ENCODE measurements around the gene SUMO3.

Gene SUMO3

DNA sequence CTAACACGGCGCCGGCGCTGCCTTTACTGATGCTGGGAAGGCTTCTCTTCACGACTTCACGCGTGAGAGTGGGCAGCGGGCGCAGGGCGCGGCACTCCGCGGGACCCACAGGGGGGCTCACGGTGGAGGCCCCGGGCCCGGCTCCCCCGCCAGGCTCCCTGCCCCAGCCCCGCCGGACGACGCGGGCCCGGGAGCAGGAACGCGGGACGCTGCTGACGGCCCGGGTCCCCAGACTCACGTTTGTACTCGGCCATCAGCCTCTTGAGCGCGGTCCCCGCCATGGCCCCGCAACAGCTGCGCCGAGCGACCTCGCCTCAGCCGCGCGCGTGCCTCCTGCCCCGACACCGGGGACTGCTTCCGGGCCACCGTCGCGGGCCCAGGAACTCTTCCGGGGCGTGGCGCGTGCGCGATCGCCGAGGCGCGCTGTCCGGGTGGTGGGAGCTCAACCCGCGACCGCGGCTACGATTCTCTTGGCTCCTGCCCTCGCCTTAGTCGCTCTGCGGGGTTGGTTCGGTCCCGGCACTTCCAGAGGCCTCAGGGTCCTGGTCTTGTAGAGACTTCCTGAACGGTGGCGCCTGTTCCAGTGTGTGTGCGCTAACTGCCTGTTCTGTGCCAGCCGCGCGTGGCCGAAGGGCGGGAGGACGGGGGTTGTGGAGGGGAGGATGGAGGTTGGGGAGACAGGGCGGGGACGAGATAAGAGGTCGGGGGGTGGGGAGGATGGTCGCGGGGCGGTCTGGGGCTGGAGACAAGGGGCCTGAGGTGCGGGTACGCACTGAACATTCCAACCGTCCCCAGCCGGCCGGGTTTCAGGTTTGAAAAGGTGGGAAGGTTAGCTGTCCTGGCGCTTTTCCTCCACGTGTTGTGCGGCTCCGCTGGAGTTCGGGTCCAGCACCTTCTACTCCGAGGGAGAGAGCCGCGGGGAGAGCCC is 16.1 kb downstream of the SUMO3 start, which contains the start of gene UBE2G2:
TSS of gene UBE2G2 (minus strand) at position 353 of the 928 bp plus-strand sequence. CDS start at position 281, 72 bp downstream.
- peak; percentile 89 for DNase-seq

DNA sequence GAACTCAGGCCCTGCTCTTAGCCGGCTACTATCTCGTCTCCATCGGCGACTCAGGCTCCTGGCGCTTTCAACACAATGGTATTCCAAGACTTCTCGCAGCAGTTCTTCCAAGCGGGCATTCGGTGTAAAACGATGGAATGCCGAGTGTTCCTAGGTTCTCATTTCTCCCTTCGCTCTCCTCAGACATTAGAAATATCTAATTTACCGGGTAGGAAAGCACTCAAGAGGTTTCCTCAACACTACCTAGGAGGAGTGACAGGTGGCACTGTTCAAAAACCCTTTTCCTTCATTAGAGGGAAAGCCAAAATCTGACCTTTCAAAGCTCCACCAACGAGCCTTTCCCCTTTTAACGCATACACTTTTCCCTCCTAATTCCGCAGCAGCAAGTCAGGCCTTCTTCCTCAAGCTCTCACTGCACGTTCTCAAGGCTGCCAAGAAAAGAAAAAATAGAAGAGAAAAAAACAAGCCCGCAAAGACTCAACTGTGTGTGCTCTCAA is 16.8 kb downstream of the SUMO3 start:
- DNase-seq = no peak

DNA sequence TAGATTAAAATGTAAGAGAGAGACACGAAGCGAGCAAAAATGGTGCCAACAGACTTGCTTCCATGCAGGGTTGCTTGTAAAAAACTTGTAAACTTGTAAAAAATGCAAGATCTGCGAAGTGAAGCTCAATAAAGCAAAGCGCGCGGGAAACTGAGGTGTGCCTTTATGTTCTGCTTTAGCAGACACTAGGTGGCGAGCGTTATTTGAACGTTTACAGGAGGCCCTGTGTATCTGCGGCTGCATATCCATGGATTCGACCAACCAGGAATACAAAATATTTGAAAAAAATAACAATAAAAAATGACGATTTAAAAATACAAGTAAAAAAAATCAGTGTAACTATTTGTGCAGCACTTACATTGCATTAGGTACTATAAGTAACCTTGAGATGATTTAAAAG is 17.8 kb downstream of the SUMO3 start:
- DNase-seq = peak; percentile 37

DNA sequence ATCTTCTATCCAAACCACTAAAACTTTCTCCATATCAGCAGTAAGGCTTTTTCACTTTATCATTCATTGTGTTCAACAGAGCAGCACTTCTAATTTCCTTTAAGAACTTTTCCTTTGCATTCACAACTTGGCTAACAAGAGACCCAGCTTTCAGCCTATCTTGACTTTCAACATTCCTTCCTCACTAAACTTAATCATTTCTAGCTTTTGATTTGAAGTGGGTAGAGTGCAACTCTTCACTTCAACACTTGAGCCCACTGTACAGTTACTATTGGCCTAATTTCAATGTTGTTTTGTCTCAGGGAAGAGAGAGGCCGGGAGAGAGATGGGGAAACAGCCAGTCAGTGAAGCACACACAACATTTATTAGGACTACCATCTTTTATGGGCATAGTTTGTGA is 18.2 kb downstream of the SUMO3 start:
- no peak for DNase-seq

DNA sequence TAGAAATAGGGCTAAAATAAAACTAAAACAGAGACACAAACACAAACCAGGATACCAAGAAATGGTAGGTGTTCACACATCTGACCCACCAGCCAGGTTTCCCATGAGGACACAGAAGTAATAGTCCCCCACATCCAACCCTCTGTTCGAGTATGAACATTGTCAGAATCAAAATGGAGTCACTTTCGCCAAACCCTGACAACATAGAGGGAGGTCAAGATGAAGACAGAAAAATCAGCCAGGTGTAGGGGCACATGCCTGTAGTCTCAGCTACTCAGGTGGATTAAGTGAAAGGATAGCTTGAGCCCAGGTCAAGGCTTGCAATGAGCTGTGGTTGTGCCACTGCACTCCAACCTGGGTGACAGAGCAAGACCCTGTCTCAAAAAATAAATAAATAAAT is 20.1 kb downstream of the SUMO3 start:
- no peak for DNase-seq

DNA sequence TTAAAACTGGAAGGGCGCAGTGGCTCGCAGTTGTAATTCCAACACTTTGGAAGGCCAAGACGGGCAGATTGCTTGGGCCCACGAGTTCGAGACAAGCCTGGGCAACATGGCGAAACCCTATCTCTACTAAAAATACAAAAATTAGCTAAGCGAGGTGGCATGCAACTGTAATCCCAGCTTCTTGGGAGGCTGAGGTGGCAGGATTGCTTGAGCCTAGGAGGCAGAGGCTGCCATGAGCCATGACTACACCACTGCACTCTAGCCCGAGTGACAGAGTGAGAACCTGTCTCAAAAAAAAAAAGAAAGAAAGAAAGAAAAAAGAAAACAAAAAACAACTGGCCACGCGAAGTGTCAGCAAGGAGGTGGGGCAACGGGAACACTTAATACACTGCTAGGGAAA is 22.5 kb downstream of the SUMO3 start:
- no peak for DNase-seq

DNA sequence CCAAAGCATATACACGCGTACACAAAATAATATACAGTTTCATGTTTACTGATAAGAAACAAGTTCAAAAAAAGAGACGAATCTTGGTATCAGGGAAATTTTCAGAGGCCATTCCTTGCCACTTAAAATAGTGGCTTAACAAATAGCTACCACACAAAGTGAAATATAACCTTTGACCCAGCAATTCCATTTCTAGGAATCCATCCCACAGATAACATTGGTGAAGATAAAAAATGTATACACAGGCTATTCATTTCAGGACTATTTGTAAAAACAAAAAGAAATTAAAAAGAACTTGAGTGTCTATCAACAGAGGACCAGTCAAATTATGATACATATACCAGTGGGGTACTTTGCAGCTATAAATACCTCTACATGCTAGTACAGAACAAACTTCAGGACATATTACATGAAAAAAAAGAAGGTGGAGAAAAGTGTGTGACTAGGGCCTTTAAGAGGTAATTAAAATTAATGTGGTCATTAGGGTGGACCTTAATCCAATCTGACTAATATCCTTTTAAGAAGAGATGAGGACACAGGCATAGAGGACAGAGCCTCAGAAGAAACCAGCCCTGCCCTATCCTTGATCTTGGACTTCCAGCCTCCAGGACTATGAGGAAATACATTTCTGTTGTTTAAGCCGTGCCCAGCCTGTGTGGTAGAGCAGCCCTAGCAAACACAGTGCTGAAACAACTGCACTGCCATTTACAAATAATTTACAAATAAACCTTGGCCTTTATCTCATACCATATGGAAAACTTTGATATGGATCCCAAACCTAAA is 24.1 kb downstream of the SUMO3 start:
- DNase-seq = no peak

DNA sequence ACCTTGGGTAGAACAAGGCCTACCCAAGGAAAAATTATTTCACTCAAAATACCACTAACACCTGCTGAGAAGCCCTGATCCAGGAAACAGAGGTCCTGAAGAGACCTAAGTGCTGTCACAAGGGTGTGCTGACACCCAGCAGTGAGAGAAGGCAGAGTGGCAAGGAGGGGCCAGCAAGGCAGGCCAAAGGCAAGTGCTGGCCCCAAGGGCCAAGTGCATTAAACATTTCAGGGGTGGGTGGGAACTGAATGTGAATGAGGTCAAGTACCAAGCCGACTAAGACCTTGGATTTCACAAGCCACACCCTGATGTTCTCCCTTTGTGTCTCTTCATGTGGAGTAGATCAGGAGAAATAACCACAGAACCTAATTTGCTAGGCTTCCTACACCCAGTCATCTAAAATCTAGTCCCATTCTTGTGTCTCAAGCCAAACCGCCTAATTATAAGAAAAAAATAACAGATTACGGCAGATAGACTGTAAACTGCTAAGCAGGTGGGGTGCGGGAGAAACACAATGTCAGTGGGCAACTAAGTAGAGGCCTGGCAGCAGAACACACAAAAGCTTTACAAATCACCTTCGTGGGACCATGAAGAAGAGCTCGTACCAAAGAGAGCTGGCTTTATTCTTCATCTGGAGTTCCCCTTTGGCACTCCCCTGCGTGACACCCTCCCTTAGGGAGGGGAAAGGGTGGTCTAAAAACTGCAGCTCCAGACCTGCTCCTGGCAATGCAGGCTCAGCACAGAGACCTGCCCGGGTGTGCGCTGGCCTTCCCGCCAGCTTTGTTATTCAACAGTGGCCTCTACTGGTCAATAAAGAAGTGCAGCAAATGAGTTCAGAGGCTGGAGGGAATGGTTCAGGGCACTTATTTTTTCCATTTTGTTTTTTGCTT is 24.9 kb downstream of the SUMO3 start:
- peak; percentile 61 for DNase-seq

DNA sequence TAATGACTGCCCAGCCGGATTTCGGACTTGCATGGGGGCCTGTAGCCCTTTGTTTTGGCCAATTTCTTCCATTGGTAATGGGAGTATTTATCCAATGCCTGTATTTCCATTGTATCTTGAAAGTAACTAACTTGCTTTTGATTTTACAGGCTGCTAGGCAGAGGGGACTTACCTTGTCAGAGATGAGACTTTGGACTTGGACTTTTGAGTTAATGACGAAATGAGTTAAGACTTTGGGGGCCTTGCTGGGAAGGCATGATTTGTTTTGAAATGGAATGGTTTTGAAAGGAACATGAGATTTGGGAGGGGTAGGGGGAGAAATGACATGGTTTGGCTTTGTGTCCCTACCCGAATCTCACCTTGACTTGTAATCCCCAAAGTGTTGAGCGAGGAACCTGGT is 25.9 kb downstream of the SUMO3 start:
- no peak for DNase-seq

DNA sequence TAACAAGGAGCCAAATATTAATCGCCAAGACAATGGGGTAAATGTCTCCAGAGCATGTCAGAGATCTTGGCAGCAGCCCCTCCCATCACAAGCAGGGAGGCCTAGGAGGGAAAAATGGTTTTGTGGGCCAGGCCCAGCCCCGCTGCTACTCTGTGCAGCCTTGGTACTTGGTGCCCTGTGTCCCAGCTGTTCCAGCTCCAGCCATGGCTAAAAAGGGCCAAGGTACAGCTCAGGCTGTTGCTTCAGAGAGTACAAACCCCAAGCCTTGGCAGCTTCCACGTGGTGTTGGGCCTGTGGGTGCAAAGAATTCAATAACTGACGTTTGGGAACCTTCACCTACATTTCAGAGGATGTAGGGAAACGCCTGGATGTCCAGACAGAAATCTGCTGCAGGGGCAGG is 26.6 kb downstream of the SUMO3 start:
- no peak for DNase-seq

DNA sequence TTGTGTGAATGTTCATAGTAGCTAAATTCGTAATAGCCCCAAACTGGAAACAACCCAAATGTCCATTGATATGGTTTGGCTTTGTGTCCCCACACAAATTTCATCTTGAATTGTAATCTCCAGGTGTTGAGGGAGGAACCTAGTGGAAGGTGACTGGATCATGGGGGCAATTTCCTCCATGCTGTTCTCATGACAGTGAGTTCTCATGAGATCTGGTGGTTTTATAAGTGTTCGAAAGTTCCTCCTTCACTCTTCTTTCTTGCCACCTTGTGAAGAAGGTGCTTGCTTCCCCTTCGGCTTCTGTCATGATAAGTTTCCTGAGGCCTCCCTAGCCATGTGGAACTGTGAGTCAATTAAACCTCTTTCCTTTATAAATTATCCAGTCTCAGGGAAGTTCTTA is 27.5 kb downstream of the SUMO3 start:
- DNase-seq = no peak

DNA sequence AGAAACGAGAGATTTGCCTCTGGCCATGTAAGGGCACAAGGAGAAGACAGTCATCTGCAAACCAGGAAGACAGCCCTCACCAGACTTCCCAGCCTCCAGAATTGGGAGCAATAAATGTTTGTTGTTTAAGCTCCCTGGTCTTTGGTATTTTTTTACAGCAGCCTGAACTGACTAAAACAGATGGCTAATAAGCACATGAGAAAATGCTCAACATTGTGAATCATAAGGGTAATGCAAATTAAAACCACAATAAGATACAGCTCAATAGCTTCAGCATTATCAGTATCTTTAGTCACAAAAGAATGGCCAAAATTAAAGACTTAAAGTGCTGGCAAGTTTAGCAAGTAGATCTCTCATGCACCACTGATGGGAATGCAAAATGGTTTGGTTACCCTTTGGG is 28.0 kb downstream of the SUMO3 start:
- no peak for DNase-seq

DNA sequence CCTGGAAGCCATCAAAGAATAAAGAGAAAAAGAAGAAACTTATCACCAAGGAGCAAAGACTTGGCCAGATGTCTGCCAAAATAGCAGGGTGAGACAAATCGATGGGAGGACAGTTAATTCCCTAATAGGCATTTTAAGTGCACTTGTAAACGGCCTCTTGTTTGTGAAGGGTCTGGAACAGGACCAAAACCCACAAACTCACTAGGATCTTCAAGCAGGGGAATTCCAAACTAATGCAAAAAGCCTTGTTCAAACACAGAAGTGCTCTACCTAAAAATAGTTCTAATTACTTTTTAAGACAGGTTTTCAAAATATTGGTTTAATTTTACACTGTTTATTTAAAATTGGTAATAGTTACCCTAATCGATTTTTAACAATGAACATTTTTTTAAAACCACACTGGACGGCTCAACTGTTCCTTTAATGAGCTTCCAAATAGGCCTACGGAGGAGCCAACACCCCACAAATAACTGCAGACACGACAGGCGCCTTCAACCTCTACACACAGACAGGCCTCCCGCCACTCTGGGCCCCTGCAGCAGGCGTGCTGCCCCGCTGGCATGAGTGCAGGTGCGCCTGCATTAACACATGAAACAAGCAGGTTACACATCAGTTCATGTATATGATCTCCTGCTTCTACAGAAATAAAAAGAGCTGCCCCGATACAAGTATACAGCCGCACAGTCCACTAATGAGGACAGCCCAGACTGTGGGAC is 32.1 kb downstream of the SUMO3 start:
- no peak for DNase-seq

DNA sequence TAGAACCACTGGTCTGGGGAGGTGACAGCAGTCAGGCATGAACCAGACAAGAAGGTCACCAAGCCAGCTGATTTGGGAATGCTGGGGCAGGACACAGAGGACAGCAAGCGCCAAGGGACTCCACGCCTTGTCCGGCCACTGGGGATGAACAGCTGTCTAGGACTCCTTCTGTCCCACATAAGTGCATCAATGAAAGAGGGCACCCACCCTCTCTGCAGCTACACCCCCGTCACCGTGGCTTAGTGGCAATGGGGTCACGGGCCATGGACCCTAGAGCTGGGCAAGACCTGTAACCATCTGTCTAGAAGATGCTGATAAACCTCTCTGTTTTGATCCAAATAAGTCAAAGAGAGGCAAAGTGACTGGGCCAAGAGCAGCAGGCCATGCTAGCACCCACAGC is 33.1 kb downstream of the SUMO3 start:
- no peak for DNase-seq

DNA sequence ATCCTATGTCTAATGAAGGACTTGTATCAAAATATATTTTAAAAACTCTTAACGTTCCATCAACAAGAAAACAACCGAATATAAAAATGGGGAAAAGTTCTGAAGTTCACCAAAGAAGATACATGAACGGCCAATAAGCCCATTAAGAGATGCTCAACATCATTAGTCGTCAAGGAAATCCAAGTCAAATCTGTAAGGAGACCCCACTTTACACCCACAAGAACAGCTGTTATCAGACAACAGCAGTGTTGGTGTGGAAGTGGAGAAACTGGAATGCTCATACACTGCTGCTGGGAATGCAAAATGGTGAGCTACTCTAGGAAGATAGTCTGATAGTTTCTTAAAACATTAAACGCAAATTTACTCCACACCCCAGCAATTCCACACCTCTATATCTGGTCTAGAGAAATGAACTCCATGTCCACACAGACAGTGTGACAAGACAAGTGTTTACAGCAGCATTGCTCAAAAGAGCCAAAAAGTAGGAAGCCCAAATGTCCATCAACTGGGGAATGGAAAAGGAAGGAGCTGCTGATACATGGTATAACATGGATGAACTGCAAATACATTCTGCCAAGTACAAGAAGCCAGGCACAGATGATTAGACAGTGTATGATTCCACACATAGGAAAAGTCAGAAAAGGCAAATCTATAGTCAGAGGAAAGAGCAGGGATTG is 34.7 kb downstream of the SUMO3 start:
- no peak for DNase-seq

DNA sequence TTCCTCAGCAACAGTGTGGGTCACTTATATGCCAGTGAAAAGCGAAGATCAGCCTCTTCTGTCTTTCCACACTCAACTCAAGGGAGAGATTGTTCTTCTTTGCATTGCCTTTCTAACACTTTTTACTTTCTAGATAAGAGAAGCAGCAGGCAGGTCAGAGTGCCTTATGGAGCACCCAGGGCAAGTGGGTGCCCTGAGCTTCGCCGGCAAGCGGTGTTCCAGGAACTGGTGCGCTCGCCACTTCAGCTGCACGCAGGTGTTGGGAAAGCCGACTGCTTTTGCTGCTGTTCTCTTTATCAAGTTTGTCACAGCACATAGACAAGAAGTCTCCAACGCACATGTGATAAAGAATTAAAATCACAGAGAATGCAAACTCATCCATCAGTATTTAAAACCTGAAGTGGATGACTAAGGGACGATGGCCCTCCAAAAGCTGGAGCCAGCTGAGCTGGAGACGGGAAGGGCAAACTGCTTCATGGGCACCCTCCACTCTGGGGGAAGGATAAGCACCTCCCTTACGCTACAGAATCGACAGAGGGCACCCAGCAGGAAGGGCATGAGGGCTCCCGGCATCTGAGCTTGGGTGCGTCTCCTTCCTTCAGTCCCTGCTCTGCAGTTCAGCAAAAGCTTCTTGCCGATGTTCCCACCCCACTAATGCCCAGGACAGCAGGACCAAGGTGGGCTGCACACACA is 36.9 kb downstream of the SUMO3 start:
- DNase-seq = no peak

DNA sequence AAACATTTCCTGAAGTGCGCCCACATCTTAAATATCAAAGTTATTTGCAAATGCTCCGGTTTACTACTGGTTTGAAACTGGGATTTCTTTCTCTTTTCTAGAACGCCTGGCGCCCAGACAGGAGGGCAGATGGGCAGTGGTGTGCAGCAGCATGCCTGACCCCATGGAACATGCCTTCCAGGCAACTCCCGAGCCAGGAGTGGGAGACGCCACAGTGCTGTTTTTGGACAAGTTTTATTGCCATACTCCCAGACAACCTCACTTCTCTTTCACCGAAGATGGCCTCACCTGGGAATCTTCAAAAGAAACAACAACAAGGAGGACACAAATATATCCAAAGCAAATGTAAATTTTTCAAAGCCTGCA is 37.7 kb downstream of the SUMO3 start:
- DNase-seq = no peak

DNA sequence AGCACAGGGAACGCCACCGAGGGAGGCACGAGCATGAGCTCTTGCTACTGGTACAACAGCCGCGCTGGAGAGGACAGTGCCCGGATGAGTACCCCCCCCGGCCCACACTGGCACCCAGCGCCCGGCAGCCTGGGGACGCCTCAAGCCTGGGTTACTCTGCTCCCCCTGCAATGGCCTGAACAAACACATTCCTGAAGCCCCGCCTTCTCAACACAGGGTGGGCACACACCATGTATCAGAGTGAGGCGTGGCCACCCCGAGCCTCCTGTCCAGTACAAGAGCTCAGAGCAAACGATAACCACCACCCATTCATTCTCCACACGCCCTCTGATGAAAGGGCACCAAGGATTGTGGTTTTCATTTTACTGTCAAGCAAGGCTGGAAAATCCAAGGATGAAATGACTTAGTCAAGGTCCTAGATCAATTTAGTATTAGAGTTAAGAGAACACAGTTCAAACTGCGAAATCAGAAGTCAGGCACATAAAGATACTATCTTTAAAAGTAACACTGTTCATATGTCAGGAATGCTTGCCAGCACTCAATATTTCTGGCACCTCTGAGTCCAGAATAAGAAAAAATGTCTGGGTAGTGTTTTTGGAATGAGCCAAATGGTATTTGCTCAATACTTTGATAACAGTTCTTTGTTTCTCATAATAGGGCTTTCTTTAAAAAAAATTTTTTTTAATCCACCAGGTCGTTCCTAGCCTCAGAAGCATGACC is 38.3 kb downstream of the SUMO3 start:
- DNase-seq = no peak

DNA sequence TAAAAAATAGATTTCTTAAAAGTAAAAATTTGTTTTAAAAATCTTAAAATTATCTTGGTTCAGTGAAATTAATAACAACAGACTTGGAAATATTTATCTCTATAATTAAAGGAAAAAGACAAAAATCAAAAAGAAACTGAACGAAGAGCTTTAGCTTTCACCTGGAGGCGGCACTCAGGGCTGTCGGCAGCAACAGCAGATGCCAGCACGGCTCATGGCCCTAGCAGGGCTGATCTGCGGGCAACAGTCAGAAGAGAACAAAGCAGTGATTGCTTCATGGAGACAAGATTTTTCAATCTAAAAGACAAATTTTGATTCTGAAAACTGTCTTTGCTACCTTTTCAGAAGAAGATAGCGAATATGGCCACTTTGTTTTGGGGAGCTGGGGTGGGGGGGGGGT is 38.9 kb downstream of the SUMO3 start:
- DNase-seq = no peak

DNA sequence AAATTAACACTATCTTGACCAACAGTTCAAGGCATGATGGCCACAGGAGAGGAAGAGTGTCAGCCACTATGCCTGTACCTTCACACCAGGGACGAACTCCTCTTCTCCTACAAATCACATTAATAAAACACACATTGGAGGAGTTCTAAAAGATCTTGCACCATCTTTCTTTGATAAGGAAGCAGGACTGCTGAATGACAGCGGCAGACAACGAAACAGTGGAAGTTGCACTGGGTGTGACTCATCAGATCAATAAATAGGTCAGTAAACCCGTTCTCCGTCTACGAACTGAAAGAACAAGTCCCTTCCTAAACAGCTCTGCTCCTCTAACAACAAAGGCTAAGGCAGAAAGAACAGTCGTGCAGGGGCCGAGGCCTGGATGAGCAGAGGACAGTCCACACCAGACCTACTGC is 39.4 kb downstream of the SUMO3 start:
- no peak for DNase-seq

All from activated CD4-positive, alpha-beta T cell treated with anti-CD3 and anti-CD28 coated beads for 48 hours (primary cell).